ENCODE measurements around the gene LHFPL3.

The LHFPL3 gene

DNA sequence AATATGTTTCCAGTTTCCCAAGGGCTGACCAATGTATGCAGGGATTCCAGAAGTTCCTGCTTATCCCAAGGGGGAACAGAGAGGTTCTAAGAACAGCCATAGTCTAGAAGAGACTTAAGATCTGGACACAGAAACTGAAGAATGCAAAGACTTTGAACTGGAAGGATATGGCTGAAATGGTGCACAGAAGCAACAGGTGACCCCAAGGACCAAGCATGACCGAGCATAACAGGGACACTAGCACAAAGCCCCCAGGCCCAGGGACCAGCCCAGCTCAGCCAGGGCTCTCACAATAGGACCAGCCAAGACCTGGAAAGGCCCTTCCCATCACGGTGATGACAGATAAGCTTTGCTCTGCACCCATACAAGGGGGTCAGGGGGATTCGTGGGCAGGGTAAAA is 472.6 kb downstream of the LHFPL3 start:
- Histone ChIP-seq H3K4me3 (ENCODE audit: low read length) (no peak overlapping the region), H4K8ac (ENCODE audit: low read depth, low read length) (no peak overlapping the region), H4K5ac (ENCODE audit: low read length) (no peak overlapping the region), H2BK15ac (replicated peaks; ENCODE audit: low read depth) (no peak overlapping the region), H3K79me2 (ENCODE audit: control insufficient read depth, insufficient read depth, low read length) (no peaks in the 10 kb centered on the region), H3K4ac (ENCODE audit: low read depth, low read length) (no peak overlapping the region), H3K27me3 (ENCODE audit: insufficient read depth, low read length, poor library complexity) (no peaks in the 10 kb centered on the region), H3K56ac (ENCODE audit: low read length) (no peak overlapping the region), H3K79me1 (ENCODE audit: low read length) (no peaks in the 10 kb centered on the region), H3K4me1 (ENCODE audit: control insufficient read depth, low read depth, low read length) (no peaks in the 10 kb centered on the region), H2BK120ac (ENCODE audit: low read depth, low read length) (no peak overlapping the region), H3K36me3 (ENCODE audit: control insufficient read depth, insufficient read depth, low read length) (no peaks in the 10 kb centered on the region), H2BK5ac (ENCODE audit: low read length) (no peak overlapping the region), H2AK5ac (ENCODE audit: low read length) (no peak overlapping the region), H3K9ac (ENCODE audit: low read length) (no peak overlapping the region), H3K18ac (ENCODE audit: low read length) (no peak overlapping the region), H3K23ac (ENCODE audit: low read length) (no peak overlapping the region), H3K4me2 (ENCODE audit: low read length) (no peak overlapping the region), H3K27ac (ENCODE audit: low read depth, low read length) (no peak overlapping the region)
- WGBS (ENCODE audit: extremely low coverage, insufficient coverage, low lambda C conversion rate): no CpG with 5 or more reads among the region's 3 CpGs
- no peak for DNase-seq

DNA sequence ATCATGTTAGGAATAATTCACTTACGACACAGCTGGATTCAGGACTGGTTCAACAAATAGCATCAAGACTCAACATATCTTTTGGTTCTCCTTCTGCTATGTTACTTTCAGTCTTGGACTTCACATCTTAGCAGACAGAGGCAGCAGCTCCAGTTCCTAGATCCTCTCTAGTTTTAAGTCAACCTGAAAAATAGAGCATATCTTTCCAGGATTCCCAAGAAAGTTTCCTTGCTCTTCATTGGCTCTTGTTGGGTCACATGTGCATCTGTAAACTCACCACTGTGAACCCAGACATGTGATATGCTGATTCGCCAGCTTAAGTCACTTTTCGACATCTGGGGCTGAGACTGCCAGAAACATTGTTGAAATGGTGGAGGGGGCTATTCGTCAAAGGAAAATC is 475.5 kb downstream of the LHFPL3 start:
- no peak overlapping the region for H3K4me2 ChIP-seq (ENCODE audit: low read length)
- H2BK15ac ChIP-seq (replicated peaks; ENCODE audit: low read depth): no peak overlapping the region
- no peak overlapping the region for H2BK5ac ChIP-seq (ENCODE audit: low read length)
- H3K18ac ChIP-seq (ENCODE audit: low read length): no peak overlapping the region
- H3K56ac ChIP-seq (ENCODE audit: low read length): no peak overlapping the region
- H2AK5ac ChIP-seq (ENCODE audit: low read length): no peak overlapping the region
- no peak overlapping the region for H3K4ac ChIP-seq (ENCODE audit: low read depth, low read length)
- H3K4me1 ChIP-seq (ENCODE audit: control insufficient read depth, low read depth, low read length): no peaks in the 10 kb centered on the region
- no peak overlapping the region for H3K4me3 ChIP-seq (ENCODE audit: low read length)
- H4K5ac ChIP-seq (ENCODE audit: low read length): no peak overlapping the region
- no peak overlapping the region for H3K23ac ChIP-seq (ENCODE audit: low read length)
- WGBS (ENCODE audit: extremely low coverage, insufficient coverage, low lambda C conversion rate): no CpG with 5 or more reads among the region's 4 CpGs
- H3K27me3 ChIP-seq (ENCODE audit: insufficient read depth, low read length, poor library complexity): no peaks in the 10 kb centered on the region
- H3K79me2 ChIP-seq (ENCODE audit: control insufficient read depth, insufficient read depth, low read length): no peaks in the 10 kb centered on the region
- no peaks in the 10 kb centered on the region for H3K79me1 ChIP-seq (ENCODE audit: low read length)
- H3K36me3 ChIP-seq (ENCODE audit: control insufficient read depth, insufficient read depth, low read length): no peaks in the 10 kb centered on the region
- H4K8ac ChIP-seq (ENCODE audit: low read depth, low read length): no peak overlapping the region
- H3K27ac ChIP-seq (ENCODE audit: low read depth, low read length): no peak overlapping the region
- DNase-seq: no peak
- H2BK120ac ChIP-seq (ENCODE audit: low read depth, low read length): no peak overlapping the region
- no peak overlapping the region for H3K9ac ChIP-seq (ENCODE audit: low read length)

DNA sequence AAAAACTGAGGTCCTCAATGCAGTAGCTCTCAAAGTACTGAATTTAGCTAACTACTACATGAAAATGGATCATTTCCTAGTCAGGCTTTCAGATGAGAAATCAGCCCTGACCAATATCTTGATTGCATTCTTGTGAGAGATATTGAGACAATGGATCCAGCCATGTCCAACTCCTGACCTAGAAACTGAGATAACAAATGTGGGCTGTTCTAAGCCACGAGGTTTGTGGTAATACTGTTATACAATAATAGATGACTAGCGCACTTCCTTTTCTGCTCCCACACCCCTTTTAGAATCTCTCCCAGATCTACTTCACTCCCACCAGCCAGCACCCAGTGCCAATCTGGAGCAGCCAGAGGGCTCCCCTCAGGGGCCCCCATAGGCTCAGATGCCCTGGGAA is 476.3 kb downstream of the LHFPL3 start:
- no CpG with 5 or more reads among the region's 2 CpGs for WGBS (ENCODE audit: extremely low coverage, insufficient coverage, low lambda C conversion rate)
- Histone ChIP-seq H2BK5ac (ENCODE audit: low read length) (no peak overlapping the region), H3K79me2 (ENCODE audit: control insufficient read depth, insufficient read depth, low read length) (no peaks in the 10 kb centered on the region), H3K4me1 (ENCODE audit: control insufficient read depth, low read depth, low read length) (no peaks in the 10 kb centered on the region), H2BK15ac (replicated peaks; ENCODE audit: low read depth) (no peak overlapping the region), H2BK120ac (ENCODE audit: low read depth, low read length) (no peak overlapping the region), H3K79me1 (ENCODE audit: low read length) (no peaks in the 10 kb centered on the region), H3K4me3 (ENCODE audit: low read length) (no peak overlapping the region), H3K56ac (ENCODE audit: low read length) (no peak overlapping the region), H2AK5ac (ENCODE audit: low read length) (no peak overlapping the region), H3K36me3 (ENCODE audit: control insufficient read depth, insufficient read depth, low read length) (no peaks in the 10 kb centered on the region), H3K4ac (ENCODE audit: low read depth, low read length) (no peak overlapping the region), H3K23ac (ENCODE audit: low read length) (no peak overlapping the region), H3K27me3 (ENCODE audit: insufficient read depth, low read length, poor library complexity) (no peaks in the 10 kb centered on the region), H4K8ac (ENCODE audit: low read depth, low read length) (no peak overlapping the region), H3K18ac (ENCODE audit: low read length) (no peak overlapping the region), H4K5ac (ENCODE audit: low read length) (no peak overlapping the region), H3K4me2 (ENCODE audit: low read length) (no peak overlapping the region), H3K27ac (ENCODE audit: low read depth, low read length) (no peak overlapping the region), H3K9ac (ENCODE audit: low read length) (no peak overlapping the region)
- DNase-seq: no peak

DNA sequence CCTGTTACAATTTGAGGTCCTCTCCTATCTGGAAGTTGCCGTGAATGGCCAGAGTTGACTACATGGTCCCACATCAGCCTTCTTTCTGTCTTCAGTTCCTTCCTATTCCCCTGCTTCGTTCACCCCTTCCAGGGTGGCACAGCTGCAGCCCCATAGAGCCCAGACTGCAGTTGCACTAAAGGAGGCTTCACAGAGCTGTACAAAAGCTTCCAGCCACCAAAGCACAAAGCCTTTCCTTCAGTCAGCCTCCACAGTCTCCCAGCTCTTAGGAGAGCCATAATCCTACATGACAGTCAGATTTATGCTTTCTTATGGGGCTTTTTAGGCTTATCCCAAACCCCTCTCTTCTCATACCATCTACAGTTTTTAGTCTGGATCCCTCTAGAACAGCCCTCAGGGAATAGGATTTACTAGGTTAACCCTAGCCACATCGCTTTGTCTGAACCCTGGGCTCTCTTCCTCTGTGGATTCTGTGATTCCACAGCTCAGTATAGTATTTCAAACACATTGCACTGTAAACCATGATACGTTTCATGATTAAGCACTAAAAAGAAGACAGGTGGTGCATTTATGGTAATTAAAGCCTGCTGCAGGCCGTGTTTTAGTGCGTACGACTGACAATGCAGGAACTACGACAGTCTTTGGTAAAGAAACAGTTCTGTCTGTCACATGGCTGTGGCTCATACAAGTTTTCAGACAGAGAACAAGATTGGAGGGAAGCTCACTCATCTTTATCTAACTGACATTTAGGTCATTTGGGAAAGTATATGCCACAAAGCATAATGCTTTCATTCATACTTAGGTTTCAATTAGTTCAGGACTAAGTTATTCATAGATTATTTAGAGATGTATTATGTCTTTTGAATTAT is 477.3 kb downstream of the LHFPL3 start:
- no CpG with 5 or more reads among the region's 8 CpGs for WGBS (ENCODE audit: extremely low coverage, insufficient coverage, low lambda C conversion rate)
- H2BK5ac ChIP-seq (ENCODE audit: low read length): no peak overlapping the region
- no peak overlapping the region for H3K18ac ChIP-seq (ENCODE audit: low read length)
- H2AK5ac ChIP-seq (ENCODE audit: low read length): no peak overlapping the region
- H3K4me1 ChIP-seq (ENCODE audit: control insufficient read depth, low read depth, low read length): no peaks in the 10 kb centered on the region
- H3K79me1 ChIP-seq (ENCODE audit: low read length): no peaks in the 10 kb centered on the region
- no peak overlapping the region for H3K4me2 ChIP-seq (ENCODE audit: low read length)
- no peak overlapping the region for H4K5ac ChIP-seq (ENCODE audit: low read length)
- H2BK15ac ChIP-seq (replicated peaks; ENCODE audit: low read depth): no peak overlapping the region
- no peak overlapping the region for H3K56ac ChIP-seq (ENCODE audit: low read length)
- H3K4ac ChIP-seq (ENCODE audit: low read depth, low read length): no peak overlapping the region
- no peaks in the 10 kb centered on the region for H3K36me3 ChIP-seq (ENCODE audit: control insufficient read depth, insufficient read depth, low read length)
- no peak overlapping the region for H4K8ac ChIP-seq (ENCODE audit: low read depth, low read length)
- H3K23ac ChIP-seq (ENCODE audit: low read length): no peak overlapping the region
- no peak overlapping the region for H3K9ac ChIP-seq (ENCODE audit: low read length)
- H3K79me2 ChIP-seq (ENCODE audit: control insufficient read depth, insufficient read depth, low read length): no peaks in the 10 kb centered on the region
- DNase-seq: no peak
- H3K27me3 ChIP-seq (ENCODE audit: insufficient read depth, low read length, poor library complexity): no peaks in the 10 kb centered on the region
- H2BK120ac ChIP-seq (ENCODE audit: low read depth, low read length): no peak overlapping the region
- H3K4me3 ChIP-seq (ENCODE audit: low read length): no peak overlapping the region
- no peak overlapping the region for H3K27ac ChIP-seq (ENCODE audit: low read depth, low read length)

DNA sequence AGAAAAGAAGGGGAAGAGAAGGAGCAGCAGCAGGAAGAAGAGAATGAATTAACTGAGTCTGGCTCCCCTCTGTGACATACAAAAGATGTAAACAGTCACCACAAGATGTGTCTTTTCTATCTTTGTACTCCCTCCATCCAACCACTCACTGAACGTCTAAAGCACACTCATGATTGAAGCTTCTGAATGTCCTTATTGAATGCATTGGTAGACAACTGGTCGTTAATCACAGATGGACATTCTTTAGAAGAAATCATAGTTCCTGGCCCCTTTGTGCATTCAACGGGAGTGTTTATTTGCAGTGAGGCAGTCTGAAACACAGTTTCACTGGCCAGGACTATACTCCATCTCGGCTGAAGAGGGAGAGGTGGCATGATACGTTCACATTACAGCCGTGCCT is 479.3 kb downstream of the LHFPL3 start:
- WGBS (ENCODE audit: extremely low coverage, insufficient coverage, low lambda C conversion rate): no CpG with 5 or more reads among the region's 6 CpGs
- H2AK5ac ChIP-seq (ENCODE audit: low read length): no peak overlapping the region
- no peaks in the 10 kb centered on the region for H3K79me1 ChIP-seq (ENCODE audit: low read length)
- no peak overlapping the region for H3K27ac ChIP-seq (ENCODE audit: low read depth, low read length)
- DNase-seq: no peak
- no peak overlapping the region for H3K4me2 ChIP-seq (ENCODE audit: low read length)
- H3K4me1 ChIP-seq (ENCODE audit: control insufficient read depth, low read depth, low read length): no peaks in the 10 kb centered on the region
- H2BK5ac ChIP-seq (ENCODE audit: low read length): no peak overlapping the region
- H3K4ac ChIP-seq (ENCODE audit: low read depth, low read length): no peak overlapping the region
- H3K56ac ChIP-seq (ENCODE audit: low read length): no peak overlapping the region
- no peak overlapping the region for H2BK120ac ChIP-seq (ENCODE audit: low read depth, low read length)
- no peaks in the 10 kb centered on the region for H3K79me2 ChIP-seq (ENCODE audit: control insufficient read depth, insufficient read depth, low read length)
- H3K4me3 ChIP-seq (ENCODE audit: low read length): no peak overlapping the region
- H2BK15ac ChIP-seq (replicated peaks; ENCODE audit: low read depth): no peak overlapping the region
- H3K18ac ChIP-seq (ENCODE audit: low read length): no peak overlapping the region
- H3K27me3 ChIP-seq (ENCODE audit: insufficient read depth, low read length, poor library complexity): no peaks in the 10 kb centered on the region
- no peaks in the 10 kb centered on the region for H3K36me3 ChIP-seq (ENCODE audit: control insufficient read depth, insufficient read depth, low read length)
- no peak overlapping the region for H3K23ac ChIP-seq (ENCODE audit: low read length)
- no peak overlapping the region for H4K5ac ChIP-seq (ENCODE audit: low read length)
- no peak overlapping the region for H4K8ac ChIP-seq (ENCODE audit: low read depth, low read length)
- no peak overlapping the region for H3K9ac ChIP-seq (ENCODE audit: low read length)

DNA sequence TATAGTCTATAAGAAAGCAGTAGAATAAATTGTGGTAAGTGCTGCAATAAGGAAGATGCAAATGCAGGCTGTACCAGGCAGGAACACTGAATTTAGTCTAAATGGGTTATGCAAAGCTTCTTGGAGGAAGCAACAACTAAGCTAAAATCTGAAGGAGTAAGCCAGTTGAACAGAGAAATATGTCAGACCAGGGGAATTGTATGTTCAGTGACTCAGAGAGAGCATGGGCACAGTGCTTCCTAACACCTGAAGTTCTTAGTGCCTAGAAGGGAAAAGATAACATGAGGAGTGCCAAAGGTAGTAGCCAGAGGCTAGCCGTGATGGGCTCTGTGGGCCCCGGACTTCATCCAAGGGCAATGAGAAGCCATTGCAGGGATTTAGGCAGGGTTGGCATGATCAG is 481.5 kb downstream of the LHFPL3 start:
- no peak overlapping the region for H3K27ac ChIP-seq (ENCODE audit: low read depth, low read length)

More for the DNA sequence above, 481.5 kb downstream of the LHFPL3 start:
- H3K4me2 ChIP-seq (ENCODE audit: low read length): no peak overlapping the region
- no peak overlapping the region for H2BK15ac ChIP-seq (replicated peaks; ENCODE audit: low read depth)
- no peaks in the 10 kb centered on the region for H3K4me1 ChIP-seq (ENCODE audit: control insufficient read depth, low read depth, low read length)
- H3K9ac ChIP-seq (ENCODE audit: low read length): no peak overlapping the region
- no CpG with 5 or more reads among the region's 2 CpGs for WGBS (ENCODE audit: extremely low coverage, insufficient coverage, low lambda C conversion rate)
- no peak overlapping the region for H2BK120ac ChIP-seq (ENCODE audit: low read depth, low read length)
- H2AK5ac ChIP-seq (ENCODE audit: low read length): no peak overlapping the region
- H3K56ac ChIP-seq (ENCODE audit: low read length): no peak overlapping the region
- H3K79me2 ChIP-seq (ENCODE audit: control insufficient read depth, insufficient read depth, low read length): no peaks in the 10 kb centered on the region
- no peaks in the 10 kb centered on the region for H3K36me3 ChIP-seq (ENCODE audit: control insufficient read depth, insufficient read depth, low read length)
- no peak overlapping the region for H3K4ac ChIP-seq (ENCODE audit: low read depth, low read length)
- no peak overlapping the region for H3K4me3 ChIP-seq (ENCODE audit: low read length)
- H3K23ac ChIP-seq (ENCODE audit: low read length): no peak overlapping the region
- no peak overlapping the region for H4K5ac ChIP-seq (ENCODE audit: low read length)
- no peak overlapping the region for H3K18ac ChIP-seq (ENCODE audit: low read length)
- H2BK5ac ChIP-seq (ENCODE audit: low read length): no peak overlapping the region
- H4K8ac ChIP-seq (ENCODE audit: low read depth, low read length): no peak overlapping the region
- DNase-seq: no peak
- H3K79me1 ChIP-seq (ENCODE audit: low read length): no peaks in the 10 kb centered on the region
- no peaks in the 10 kb centered on the region for H3K27me3 ChIP-seq (ENCODE audit: insufficient read depth, low read length, poor library complexity)
